GM23248 (cell line): ENCODE measurements around the gene B3GALNT2.

Experiments
- EZH2 ChIP-seq: fragments of 200-600 bp; sonication (generic); IDR thresholded peaks from 2 replicates; pipeline ENCODE4 v1.6.1; 2018; ENCODE audit warnings: antibody characterized with exemption, mild to moderate bottlenecking; ENCODE audit not compliant: insufficient read depth, poor library complexity, severe bottlenecking
- EZH2phosphoT487 ChIP-seq: fragments of 200-600 bp; sonication (generic); IDR thresholded peaks from 2 replicates; pipeline ENCODE4 v1.6.1; 2018; ENCODE audit warnings: antibody characterized with exemption, moderate library complexity, mild to moderate bottlenecking, low read depth; ENCODE audit not compliant: insufficient read depth

- TF ChIP-seq EZH2: no peak
- TF ChIP-seq EZH2phosphoT487: no peak
Observed at GRCh38 chr1:235409042-235409820, 95.0 kb downstream of the B3GALNT2 start.
